ENCODE data around the gene VSIR. TPM values are rescaled to one million over a fixed set of nuclear protein-coding genes. Genes with fewer than 3 reads are reported as not detected.

Gene VSIR
- total RNA-seq, 1 donor from 2014 or later = 13.6 TPM

DNA sequence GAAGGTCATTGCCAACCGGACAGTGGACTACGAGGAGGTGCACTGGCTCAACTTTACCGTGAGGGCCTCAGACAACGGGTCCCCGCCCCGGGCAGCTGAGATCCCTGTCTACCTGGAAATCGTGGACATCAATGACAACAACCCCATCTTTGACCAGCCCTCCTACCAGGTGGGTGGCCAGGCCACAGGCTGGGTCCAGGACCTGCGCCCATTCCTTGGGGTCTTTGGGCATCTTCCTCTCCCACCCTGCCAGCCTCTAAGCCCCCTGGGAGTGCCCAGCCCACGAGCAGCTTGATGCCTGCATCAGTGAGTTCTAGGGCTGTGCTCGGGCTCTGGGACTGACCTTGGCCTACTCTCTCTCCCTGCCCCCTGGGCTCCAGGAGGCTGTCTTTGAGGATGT lies 25.8 kb upstream of the VSIR start:
- Histone ChIP-seq H3K4me3 (ENCODE audit: low read length in 3 of 3) (no peak overlapping the region), H3K9me3 (ENCODE audit: control insufficient read depth in 3 of 3, low read length in 3 of 3) (no peaks in the 10 kb centered on the region), H3K27me3 (ENCODE audit: control insufficient read depth in 3 of 3, insufficient read depth in 3 of 3, low read length in 3 of 3) (no peaks in the 10 kb centered on the region), H3K27ac (ENCODE audit: low read depth, low read length) (no peak overlapping the region), H3K36me3 (ENCODE audit: control insufficient read depth in 3 of 3, insufficient read depth in 3 of 3, low read length in 3 of 3) (no peaks in the 10 kb centered on the region), H3K4me1 (ENCODE audit: control insufficient read depth in 3 of 3, insufficient read depth in 3 of 3, low read length in 3 of 3) (peaks cover 0 to 4% (median 0%) of the 10 kb centered on the region in 3 donors), H3K9ac (ENCODE audit: low read depth in 1 of 3, low read length in 3 of 3) (no peak overlapping the region)

GRCh38 chr10:71798308-71798624 lies 24.9 kb upstream of the VSIR start:
- H3K27me3 ChIP-seq (ENCODE audit: control insufficient read depth in 3 of 3, insufficient read depth in 3 of 3, low read length in 3 of 3) = no peaks in the 10 kb centered on the region
- H3K4me1 ChIP-seq (ENCODE audit: control insufficient read depth in 3 of 3, insufficient read depth in 3 of 3, low read length in 3 of 3) = peaks cover 0 to 4% (median 0%) of the 10 kb centered on the region in 3 donors
- H3K27ac ChIP-seq (ENCODE audit: low read depth, low read length) = no peak overlapping the region
- H3K36me3 ChIP-seq (ENCODE audit: control insufficient read depth in 3 of 3, insufficient read depth in 3 of 3, low read length in 3 of 3) = no peaks in the 10 kb centered on the region
- no peaks in the 10 kb centered on the region for H3K9me3 ChIP-seq (ENCODE audit: control insufficient read depth in 3 of 3, low read length in 3 of 3)
- H3K4me3 ChIP-seq (ENCODE audit: low read length in 3 of 3) = no peak overlapping the region
- H3K9ac ChIP-seq (ENCODE audit: low read depth in 1 of 3, low read length in 3 of 3) = no peak overlapping the region

- H3K9me3 ChIP-seq (ENCODE audit: control insufficient read depth in 3 of 3, low read length in 3 of 3) = no peaks in the 10 kb centered on the region
- H3K9ac ChIP-seq (ENCODE audit: low read depth in 1 of 3, low read length in 3 of 3) = no peak overlapping the region
- H3K27me3 ChIP-seq (ENCODE audit: control insufficient read depth in 3 of 3, insufficient read depth in 3 of 3, low read length in 3 of 3) = no peaks in the 10 kb centered on the region
- peaks cover 0 to 4% (median 0%) of the 10 kb centered on the region in 3 donors for H3K4me1 ChIP-seq (ENCODE audit: control insufficient read depth in 3 of 3, insufficient read depth in 3 of 3, low read length in 3 of 3)
- H3K27ac ChIP-seq (ENCODE audit: low read depth, low read length) = no peak overlapping the region
- H3K36me3 ChIP-seq (ENCODE audit: control insufficient read depth in 3 of 3, insufficient read depth in 3 of 3, low read length in 3 of 3) = no peaks in the 10 kb centered on the region
- H3K4me3 ChIP-seq (ENCODE audit: low read length in 3 of 3) = no peak overlapping the region
Measured at GRCh38 chr10:71797533-71798307, 24.4 kb upstream of the VSIR start.

DNA sequence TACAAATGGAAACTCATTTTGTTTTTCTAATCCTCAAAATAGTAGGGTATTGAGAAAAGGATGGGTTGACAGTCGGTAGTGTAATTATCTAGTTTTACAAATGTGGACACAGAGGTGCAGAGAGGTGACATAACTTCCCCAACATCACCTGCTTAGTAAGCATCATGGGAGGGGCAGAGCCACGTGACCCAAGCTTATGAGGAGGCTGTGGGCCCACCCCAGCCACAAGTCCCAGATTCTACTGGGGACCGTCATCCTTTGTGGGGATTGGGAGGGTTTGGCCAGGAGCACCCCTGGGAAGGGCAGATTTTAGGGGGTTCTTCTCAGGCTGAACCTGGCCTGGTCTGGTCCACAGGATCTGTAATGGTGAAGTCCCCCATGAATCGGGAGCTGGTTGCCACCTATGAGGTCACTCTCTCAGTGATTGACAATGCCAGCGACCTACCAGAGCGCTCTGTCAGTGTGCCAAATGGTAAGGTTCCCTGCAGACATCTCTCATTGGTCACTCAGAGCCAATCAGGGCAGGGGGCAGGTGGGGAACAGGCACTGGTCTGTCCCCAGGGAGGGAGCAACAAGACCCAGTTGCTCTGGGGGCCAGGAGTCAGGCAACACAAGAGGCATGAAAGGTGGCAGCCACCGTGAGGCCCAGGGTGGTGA lies 23.6 kb upstream of the VSIR start:
- no peaks in the 10 kb centered on the region for H3K36me3 ChIP-seq (ENCODE audit: control insufficient read depth in 3 of 3, insufficient read depth in 3 of 3, low read length in 3 of 3)
- no peaks in the 10 kb centered on the region for H3K9me3 ChIP-seq (ENCODE audit: control insufficient read depth in 3 of 3, low read length in 3 of 3)
- no peak overlapping the region for H3K27ac ChIP-seq (ENCODE audit: low read depth, low read length)
- H3K27me3 ChIP-seq (ENCODE audit: control insufficient read depth in 3 of 3, insufficient read depth in 3 of 3, low read length in 3 of 3) = no peaks in the 10 kb centered on the region
- H3K4me3 ChIP-seq (ENCODE audit: low read length in 3 of 3) = no peak overlapping the region
- peaks cover 0 to 4% (median 0%) of the 10 kb centered on the region in 3 donors for H3K4me1 ChIP-seq (ENCODE audit: control insufficient read depth in 3 of 3, insufficient read depth in 3 of 3, low read length in 3 of 3)
- H3K9ac ChIP-seq (ENCODE audit: low read depth in 1 of 3, low read length in 3 of 3) = no peak overlapping the region

DNA sequence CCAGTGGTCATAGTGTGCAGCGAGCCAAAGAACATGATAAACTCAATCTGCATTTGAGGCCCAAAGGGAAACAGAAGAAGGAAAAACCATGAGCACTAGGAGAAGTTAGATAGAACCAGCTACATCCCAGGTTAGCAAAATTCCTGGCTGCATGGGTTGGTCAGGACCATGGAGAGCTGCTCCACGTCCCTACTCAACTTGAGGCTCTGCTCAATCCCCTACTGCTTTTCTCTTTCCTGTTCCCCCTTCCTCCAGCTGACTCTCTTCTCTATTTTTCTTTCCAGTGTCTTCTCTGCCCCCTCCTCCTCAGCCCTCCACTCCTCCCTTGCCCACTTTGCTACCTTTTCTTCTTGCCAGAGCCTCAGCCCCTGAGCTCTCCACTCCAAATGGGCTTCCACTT lies 21.9 kb upstream of the VSIR start:
- H3K4me3 ChIP-seq (ENCODE audit: low read length in 3 of 3) = no peak overlapping the region
- H3K27ac ChIP-seq (ENCODE audit: low read depth, low read length) = no peak overlapping the region
- H3K27me3 ChIP-seq (ENCODE audit: control insufficient read depth in 3 of 3, insufficient read depth in 3 of 3, low read length in 3 of 3) = no peaks in the 10 kb centered on the region
- no peaks in the 10 kb centered on the region for H3K9me3 ChIP-seq (ENCODE audit: control insufficient read depth in 3 of 3, low read length in 3 of 3)
- peaks cover 0 to 4% (median 0%) of the 10 kb centered on the region in 3 donors for H3K4me1 ChIP-seq (ENCODE audit: control insufficient read depth in 3 of 3, insufficient read depth in 3 of 3, low read length in 3 of 3)
- H3K36me3 ChIP-seq (ENCODE audit: control insufficient read depth in 3 of 3, insufficient read depth in 3 of 3, low read length in 3 of 3) = no peaks in the 10 kb centered on the region
- H3K9ac ChIP-seq (ENCODE audit: low read depth in 1 of 3, low read length in 3 of 3) = no peak overlapping the region

DNA sequence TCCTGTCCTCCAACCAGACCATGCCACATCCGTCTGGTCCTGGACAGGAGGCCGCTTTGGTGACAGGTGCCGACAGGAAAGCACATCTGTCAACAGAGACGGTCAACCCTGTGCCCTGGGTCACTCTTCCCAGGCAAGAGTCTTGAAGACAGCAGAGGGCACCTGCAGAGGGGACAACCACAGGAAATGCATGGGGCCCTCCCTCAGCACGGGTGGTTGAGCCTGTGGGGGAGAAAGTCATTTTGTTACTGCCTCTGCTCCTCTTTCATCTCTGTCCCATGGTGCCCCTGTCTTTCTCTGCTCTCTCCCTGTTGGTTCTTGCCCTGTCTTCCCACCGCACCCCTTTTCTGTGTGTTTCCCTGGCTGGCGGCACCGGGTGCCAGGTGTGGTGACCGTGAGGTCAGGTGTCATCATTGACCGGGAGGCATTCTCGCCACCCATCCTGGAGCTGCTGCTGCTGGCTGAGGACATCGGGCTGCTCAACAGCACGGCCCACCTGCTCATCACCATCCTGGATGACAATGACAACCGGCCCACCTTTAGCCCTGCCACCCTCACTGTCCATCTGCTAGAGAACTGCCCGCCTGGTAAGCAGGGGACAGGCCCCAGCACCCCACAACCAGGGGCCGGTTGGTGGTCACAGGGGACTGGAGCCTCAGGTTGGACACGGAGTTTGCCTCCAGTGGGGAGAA lies 17.6 kb upstream of the VSIR start:
- Histone ChIP-seq H3K36me3 (ENCODE audit: control insufficient read depth in 3 of 3, insufficient read depth in 3 of 3, low read length in 3 of 3) (no peaks in the 10 kb centered on the region), H3K4me3 (ENCODE audit: low read length in 3 of 3) (no peak overlapping the region), H3K27ac (ENCODE audit: low read depth, low read length) (no peak overlapping the region), H3K27me3 (ENCODE audit: control insufficient read depth in 3 of 3, insufficient read depth in 3 of 3, low read length in 3 of 3) (no peaks in the 10 kb centered on the region), H3K9ac (ENCODE audit: low read depth in 1 of 3, low read length in 3 of 3) (no peak overlapping the region), H3K9me3 (ENCODE audit: control insufficient read depth in 3 of 3, low read length in 3 of 3) (no peaks in the 10 kb centered on the region), H3K4me1 (ENCODE audit: control insufficient read depth in 3 of 3, insufficient read depth in 3 of 3, low read length in 3 of 3) (no peaks in the 10 kb centered on the region)

DNA sequence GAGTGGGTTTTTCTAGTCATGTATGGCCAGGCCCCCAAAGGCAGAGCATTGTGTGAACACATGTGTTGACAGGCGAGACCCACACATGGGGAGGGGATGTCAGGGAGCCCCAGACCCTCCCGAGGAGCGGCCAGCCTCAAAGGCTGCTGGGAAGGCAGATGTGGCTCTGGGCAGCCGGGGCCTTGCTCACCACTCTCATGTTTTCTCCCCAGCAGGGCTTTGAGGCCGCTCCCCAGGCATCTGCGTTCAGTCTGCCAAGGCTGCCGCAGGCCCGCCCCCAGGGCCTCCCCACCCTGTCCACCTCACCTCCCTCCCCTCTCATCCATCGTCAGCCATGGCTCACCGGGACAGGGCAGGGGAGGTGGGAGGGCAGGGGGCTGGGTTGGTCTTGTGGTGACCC lies 16.6 kb upstream of the VSIR start:
- H3K9ac ChIP-seq (ENCODE audit: low read depth in 1 of 3, low read length in 3 of 3) = no peak overlapping the region
- H3K27me3 ChIP-seq (ENCODE audit: control insufficient read depth in 3 of 3, insufficient read depth in 3 of 3, low read length in 3 of 3) = no peaks in the 10 kb centered on the region
- H3K4me1 ChIP-seq (ENCODE audit: control insufficient read depth in 3 of 3, insufficient read depth in 3 of 3, low read length in 3 of 3) = no peaks in the 10 kb centered on the region
- H3K27ac ChIP-seq (ENCODE audit: low read depth, low read length) = no peak overlapping the region
- no peaks in the 10 kb centered on the region for H3K9me3 ChIP-seq (ENCODE audit: control insufficient read depth in 3 of 3, low read length in 3 of 3)
- H3K36me3 ChIP-seq (ENCODE audit: control insufficient read depth in 3 of 3, insufficient read depth in 3 of 3, low read length in 3 of 3) = no peaks in the 10 kb centered on the region
- H3K4me3 ChIP-seq (ENCODE audit: low read length in 3 of 3) = no peak overlapping the region

GRCh38 chr10:71788954-71789353 lies 15.6 kb upstream of the VSIR start:
- Histone ChIP-seq H3K27me3 (ENCODE audit: control insufficient read depth in 3 of 3, insufficient read depth in 3 of 3, low read length in 3 of 3) (no peaks in the 10 kb centered on the region), H3K4me1 (ENCODE audit: control insufficient read depth in 3 of 3, insufficient read depth in 3 of 3, low read length in 3 of 3) (no peaks in the 10 kb centered on the region), H3K4me3 (ENCODE audit: low read length in 3 of 3) (no peak overlapping the region), H3K36me3 (ENCODE audit: control insufficient read depth in 3 of 3, insufficient read depth in 3 of 3, low read length in 3 of 3) (no peaks in the 10 kb centered on the region), H3K27ac (ENCODE audit: low read depth, low read length) (no peak overlapping the region), H3K9ac (ENCODE audit: low read depth in 1 of 3, low read length in 3 of 3) (no peak overlapping the region), H3K9me3 (ENCODE audit: control insufficient read depth in 3 of 3, low read length in 3 of 3) (no peaks in the 10 kb centered on the region)

- Histone ChIP-seq H3K9me3 (ENCODE audit: control insufficient read depth in 3 of 3, low read length in 3 of 3) (no peaks in the 10 kb centered on the region), H3K27me3 (ENCODE audit: control insufficient read depth in 3 of 3, insufficient read depth in 3 of 3, low read length in 3 of 3) (peaks cover 0 to 3% (median 0%) of the 10 kb centered on the region in 3 donors), H3K4me1 (ENCODE audit: control insufficient read depth in 3 of 3, insufficient read depth in 3 of 3, low read length in 3 of 3) (peaks cover 0 to 6% (median 0%) of the 10 kb centered on the region in 3 donors), H3K36me3 (ENCODE audit: control insufficient read depth in 3 of 3, insufficient read depth in 3 of 3, low read length in 3 of 3) (no peaks in the 10 kb centered on the region), H3K27ac (ENCODE audit: low read depth, low read length) (no peak overlapping the region), H3K9ac (ENCODE audit: low read depth in 1 of 3, low read length in 3 of 3) (no peak overlapping the region), H3K4me3 (ENCODE audit: low read length in 3 of 3) (no peak overlapping the region)
Measured at GRCh38 chr10:71784679-71785272, 11.5 kb upstream of the VSIR start.
